Keratinocyte (primary cell): ENCODE measurements around the gene C4orf51. TPM values are rescaled to one million over a fixed set of nuclear protein-coding genes. Genes with fewer than 3 reads are reported as not detected.

ENCODE experiments used
- DNase-seq: peaks from one replicate; pipeline ENCODE4 v3.0.0-alpha.2; 2011; ENCODE audit warnings: low read depth, missing footprints, low spot score
- FAIRE-seq: peaks from 2 replicates; lab custom pipeline; 2011; peaks lifted over from hg19 to GRCh38; lab: Jason Lieb, UNC
- H2AFZ ChIP-seq: 2 replicates; pipeline ENCODE4 v1.6.0; 2012; ENCODE audit warnings: low read length, control low read depth, inconsistent platforms; ENCODE audit not compliant: control insufficient read depth
- H3K27ac ChIP-seq: 2 replicates; pipeline ENCODE4 v1.5.1; 2011; ENCODE audit warnings: low read length; ENCODE audit not compliant: control insufficient read depth, insufficient read depth
- H3K27me3 ChIP-seq: 3 replicates; pipeline ENCODE4 v1.6.0; 2011; ENCODE audit warnings: low read length; ENCODE audit not compliant: control insufficient read depth, insufficient read depth; ENCODE audit errors: extremely low read depth
- H3K36me3 ChIP-seq, 2 experiments: 2 replicates in 1 of 2; 3 replicates in 1 of 2; pipeline ENCODE4 v1.5.1; 2011; ENCODE audit warnings: low read length in 2 of 2, mild to moderate bottlenecking in 1 of 2; ENCODE audit not compliant: control insufficient read depth in 2 of 2, insufficient read depth in 2 of 2; ENCODE audit errors: extremely low read depth in 1 of 2
- H3K4me1 ChIP-seq: 3 replicates; pipeline ENCODE4 v1.5.1; 2011; ENCODE audit warnings: low read length; ENCODE audit not compliant: control insufficient read depth, insufficient read depth; ENCODE audit errors: extremely low read depth
- H3K4me2 ChIP-seq: 3 replicates; pipeline ENCODE4 v1.6.0; 2011; ENCODE audit warnings: low read depth, low read length; ENCODE audit not compliant: control insufficient read depth, insufficient read depth; ENCODE audit errors: extremely low read depth
- H3K4me3 ChIP-seq, 3 experiments: fragments of 200-600 bp in 1 of 3; sonication (generic) in 1 of 3; 2 replicates in 2 of 3; 3 replicates in 1 of 3; pipeline ENCODE4 v1.5.1; 2011 to 2016; ENCODE audit warnings: low read length in 3 of 3, mild to moderate bottlenecking in 3 of 3, control low read depth in 2 of 3, inconsistent platforms in 1 of 3, low read depth in 1 of 3, mixed read lengths in 1 of 3, mixed run types in 1 of 3, moderate library complexity in 1 of 3; ENCODE audit not compliant: control insufficient read depth in 2 of 3, insufficient read depth in 2 of 3; ENCODE audit errors: extremely low read depth in 1 of 3
- H3K79me2 ChIP-seq: 2 replicates; pipeline ENCODE4 v1.6.0; 2012; ENCODE audit warnings: low read length; ENCODE audit not compliant: control insufficient read depth, insufficient read depth
- H3K9ac ChIP-seq: 3 replicates; pipeline ENCODE4 v1.6.0; 2011; ENCODE audit warnings: low read length; ENCODE audit not compliant: control insufficient read depth, insufficient read depth; ENCODE audit errors: extremely low read depth
- H3K9me1 ChIP-seq: 3 replicates; pipeline ENCODE4 v1.6.0; 2011; ENCODE audit warnings: low read length; ENCODE audit not compliant: control insufficient read depth, insufficient read depth; ENCODE audit errors: extremely low read depth
- H3K9me3 ChIP-seq: 2 replicates; pipeline ENCODE4 v1.5.1; 2012; ENCODE audit warnings: low read depth, low read length; ENCODE audit not compliant: control insufficient read depth
- H4K20me1 ChIP-seq: 3 replicates; pipeline ENCODE4 v1.6.0; 2011; ENCODE audit warnings: low read length; ENCODE audit not compliant: control insufficient read depth, insufficient read depth; ENCODE audit errors: extremely low read depth
- CTCF ChIP-seq, 3 experiments: IDR thresholded peaks in 1 of 3; conservative IDR thresholded peaks in 1 of 3; optimal IDR thresholded peaks in 1 of 3; 2 replicates in 2 of 3; 3 replicates in 1 of 3; pipeline versions ENCODE3 to v1.5.1; 2011; ENCODE audit warnings: low read length in 3 of 3, mild to moderate bottlenecking in 3 of 3, moderate library complexity in 2 of 3, control low read depth in 1 of 3, inconsistent platforms in 1 of 3; ENCODE audit not compliant: insufficient read depth in 2 of 3; ENCODE audit errors: extremely low read depth in 1 of 3
- EZH2 ChIP-seq: IDR thresholded peaks from one replicate; pipeline ENCODE4 v1.6.1; 2012; ENCODE audit warnings: inconsistent platforms, mild to moderate bottlenecking, low read length, moderate library complexity
- dilution Hi-C: fragments of 300-500 bp; cut with MboI; formaldehyde crosslinking; loops from one replicate; pipeline ENCODE4 v1.7.0; 2020; ENCODE audit warnings: low sequenced_read_pairs; ENCODE audit not compliant: extremely low pct_ligation_motif_present
- polyA plus RNA-seq, 5 experiments: library from polyadenylated mRNA; depleted of rRNA in 3 of 5; stranded (reverse) in 3 of 5; stranded (forward) in 1 of 5; unstranded in 1 of 5; fragments of >200 nt; gene quantifications; 1 replicate in 1 of 5; 2 replicates in 3 of 5; 3 replicates in 1 of 5; pipeline versions ENCODE4 v1.2.1 to v1.2.3, GENCODE V29; 2011 to 2012; ENCODE audit warnings: missing spikeins in 2 of 5, low read depth in 1 of 5, low replicate concordance in 1 of 5

The C4orf51 gene
- polyA plus RNA-seq, 1 donor (not counting 4 experiments of a cell fraction or from before 2014, with no cell fraction given) = not detected

GRCh38 chr4:145643295-145643694, 36.7 kb upstream of the C4orf51 start:
- Histone ChIP-seq H3K27me3 (no peaks in the 10 kb centered on the region), H3K27ac (no peak overlapping the region), H3K79me2 (no peaks in the 10 kb centered on the region), H3K9ac (no peak overlapping the region), H3K9me1 (no peaks in the 10 kb centered on the region), H3K4me1 (no peaks in the 10 kb centered on the region), H3K4me3 (no peak overlapping the region), H3K4me2 (no peak overlapping the region), H2AFZ (no peak overlapping the region), H4K20me1 (no peaks in the 10 kb centered on the region), H3K36me3 (peaks cover 1 to 4% of the 10 kb centered on the region in 2 experiments), H3K9me3 (no peaks in the 10 kb centered on the region)
- FAIRE-seq (no peak), DNase-seq (no peak)
- TF ChIP-seq CTCF (optimal IDR thresholded peaks at IDR 0.05 in 1 of 3, IDR thresholded peaks at IDR 0.05 in 1 of 3, conservative IDR thresholded peaks at IDR 0.05 in 1 of 3; ENCODE audit: extremely low read depth in 1 of 3, insufficient read depth in 2 of 3, low read length in 3 of 3) = no peak
- TF ChIP-seq EZH2 = no peak
- dilution Hi-C loops = no loop called here

DNA sequence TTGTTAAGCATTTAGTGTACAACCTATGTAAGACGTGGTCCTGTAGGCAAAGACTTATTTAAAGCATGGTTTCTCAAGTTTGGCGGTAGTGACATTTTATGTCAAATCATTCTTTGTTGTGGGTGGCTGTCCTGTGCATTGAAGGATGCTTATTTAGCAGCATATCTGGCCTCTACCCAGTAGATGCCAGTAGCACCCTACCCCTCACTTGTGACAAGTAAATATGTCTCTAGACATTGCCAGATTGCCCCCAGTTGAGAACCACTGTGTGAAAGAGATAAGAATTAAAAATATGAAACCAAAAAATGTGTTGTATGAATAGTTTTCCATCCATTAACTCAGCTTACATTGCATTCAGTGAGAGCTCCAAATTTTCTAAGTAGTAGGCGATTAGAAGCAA, 35.2 kb upstream of the C4orf51 start:
- H4K20me1 ChIP-seq = no peaks in the 10 kb centered on the region
- H2AFZ ChIP-seq = no peak overlapping the region
- no peaks in the 10 kb centered on the region for H3K9me1 ChIP-seq
- no peak overlapping the region for H3K9ac ChIP-seq
- no peaks in the 10 kb centered on the region for H3K9me3 ChIP-seq
- no peak overlapping the region for H3K4me3 ChIP-seq
- no peaks in the 10 kb centered on the region for H3K27me3 ChIP-seq
- H3K36me3 ChIP-seq = no peaks in the 10 kb centered on the region
- no peak for TF ChIP-seq EZH2
- TF ChIP-seq CTCF (optimal IDR thresholded peaks at IDR 0.05 in 1 of 3, IDR thresholded peaks at IDR 0.05 in 1 of 3, conservative IDR thresholded peaks at IDR 0.05 in 1 of 3; ENCODE audit: extremely low read depth in 1 of 3, insufficient read depth in 2 of 3, low read length in 3 of 3) = peak in 1 of 3 experiments; percentile 21
- no peak for DNase-seq
- H3K4me2 ChIP-seq = no peak overlapping the region
- no peak overlapping the region for H3K27ac ChIP-seq
- H3K79me2 ChIP-seq = no peaks in the 10 kb centered on the region
- dilution Hi-C loops = no loop called here
- no peaks in the 10 kb centered on the region for H3K4me1 ChIP-seq
- no peak for FAIRE-seq
